ENCODE measurements around the gene ITPR3.

ITPR3 gene

GRCh38 chr6:33689148-33689494, 68.0 kb downstream of the ITPR3 start:
- DNase-seq, result no peak

- DNase-seq, result no peak
Measured at GRCh38 chr6:33689879-33690278, 68.8 kb downstream of the ITPR3 start.

GRCh38 chr6:33690766-33691165, 69.6 kb downstream of the ITPR3 start:
- no peak for DNase-seq

- DNase-seq, result no peak
Measured at GRCh38 chr6:33691456-33692077, 70.4 kb downstream of the ITPR3 start.

GRCh38 chr6:33692078-33692759, 71.1 kb downstream of the ITPR3 start:
- DNase-seq, result no peak

- DNase-seq, result no peak
Measured at GRCh38 chr6:33692760-33693158, 71.6 kb downstream of the ITPR3 start.

- DNase-seq, result no peak
Measured at GRCh38 chr6:33693186-33694105, 72.3 kb downstream of the ITPR3 start.

GRCh38 chr6:33694401-33694931, 73.3 kb downstream of the ITPR3 start:
- DNase-seq, result peak; percentile 63

GRCh38 chr6:33694977-33695376, 73.9 kb downstream of the ITPR3 start:
- no peak for DNase-seq

GRCh38 chr6:33695451-33695887, 74.3 kb downstream of the ITPR3 start:
- peak; percentile 43 for DNase-seq

GRCh38 chr6:33696076-33696475, 75.0 kb downstream of the ITPR3 start:
- DNase-seq, result no peak

- DNase-seq, result peak; percentile 52
Measured at GRCh38 chr6:33696548-33697518, 75.7 kb downstream of the ITPR3 start.

- DNase-seq, result no peak
Measured at GRCh38 chr6:33697845-33698244, 76.7 kb downstream of the ITPR3 start.

GRCh38 chr6:33698494-33698893, 77.4 kb downstream of the ITPR3 start:
- DNase-seq, result no peak

GRCh38 chr6:33699131-33699530, 78.0 kb downstream of the ITPR3 start:
- DNase-seq, result no peak

GRCh38 chr6:33699739-33700138, 78.6 kb downstream of the ITPR3 start:
- DNase-seq, result no peak

- DNase-seq, result peak; percentile 59
Measured at GRCh38 chr6:33700391-33701050, 79.4 kb downstream of the ITPR3 start.

GRCh38 chr6:33702345-33702977, 81.3 kb downstream of the ITPR3 start:
- DNase-seq, result peak; percentile 28

- no peak for DNase-seq
Measured at GRCh38 chr6:33704215-33705066, 83.3 kb downstream of the ITPR3 start.

GRCh38 chr6:33705268-33705885, 84.3 kb downstream of the ITPR3 start:
- no peak for DNase-seq

All from NCI-H1694 treated with DMSO at 0.1 percent for 48 hours (cell line).